Eye (tissue), 1 donor: ENCODE measurements around the gene PLXDC1.
A peak's percentile ranks its signal among the peaks of the same experiment; 100 is the strongest.
"Not testable (repeated sequence)": the region's sequence is repeated elsewhere in the genome, so short reads cannot be mapped to it uniquely, and the experiment has no call there.

Source experiments
- DNase-seq: peaks from one replicate; pipeline ENCODE4 v3.0.0-alpha.2; 2015

PLXDC1 gene

DNA sequence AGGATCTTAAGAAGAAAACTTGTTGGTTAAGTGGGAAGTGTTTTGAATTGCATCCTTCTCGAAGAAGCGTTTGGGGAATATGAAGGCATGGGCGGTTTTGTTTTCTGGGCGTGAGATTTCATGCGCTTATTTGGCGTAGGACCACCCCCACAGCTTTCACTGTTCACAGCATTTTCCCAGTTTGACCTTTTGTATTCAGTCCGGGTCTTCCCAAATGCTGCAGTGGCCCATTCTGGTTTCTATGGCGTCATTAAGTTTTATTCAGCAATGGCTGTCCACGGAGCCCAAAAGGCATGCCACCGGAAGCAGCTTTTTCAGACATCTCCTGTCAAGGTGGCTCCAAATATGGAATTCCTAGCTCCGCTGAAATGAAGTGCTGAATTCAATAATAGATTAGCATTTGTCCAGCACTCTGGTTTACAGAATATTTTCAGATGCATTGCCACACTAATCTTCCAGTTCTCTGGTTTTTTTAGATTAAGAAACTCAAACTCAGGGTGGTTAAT is 93.7 kb downstream of the PLXDC1 start:
- DNase-seq, result no peak

DNA sequence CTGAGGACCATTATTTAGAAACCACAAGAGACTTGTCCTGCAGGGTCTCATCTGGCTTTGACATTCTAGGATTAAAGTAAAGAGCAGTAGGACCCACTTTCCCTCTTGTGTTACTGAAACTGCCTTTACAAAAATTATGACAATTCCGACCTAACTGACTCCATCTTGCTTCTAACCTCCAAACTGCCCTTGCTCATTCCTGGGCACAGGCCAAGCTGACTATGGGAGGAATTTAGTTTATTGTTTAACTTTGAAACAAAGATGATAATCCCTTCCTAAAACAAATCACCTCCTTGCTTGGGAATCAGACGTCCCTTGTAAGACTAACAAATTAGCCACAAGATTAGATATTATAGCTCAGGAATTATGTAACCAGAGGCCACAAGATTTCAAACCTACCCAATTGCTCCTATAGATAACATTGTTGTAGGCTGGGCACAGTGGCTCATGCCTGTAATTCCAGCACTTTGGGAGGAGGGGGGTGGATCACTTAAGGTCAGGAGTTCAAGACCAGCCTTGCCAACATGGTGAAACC is 97.3 kb downstream of the PLXDC1 start:
- DNase-seq, result no peak

DNA sequence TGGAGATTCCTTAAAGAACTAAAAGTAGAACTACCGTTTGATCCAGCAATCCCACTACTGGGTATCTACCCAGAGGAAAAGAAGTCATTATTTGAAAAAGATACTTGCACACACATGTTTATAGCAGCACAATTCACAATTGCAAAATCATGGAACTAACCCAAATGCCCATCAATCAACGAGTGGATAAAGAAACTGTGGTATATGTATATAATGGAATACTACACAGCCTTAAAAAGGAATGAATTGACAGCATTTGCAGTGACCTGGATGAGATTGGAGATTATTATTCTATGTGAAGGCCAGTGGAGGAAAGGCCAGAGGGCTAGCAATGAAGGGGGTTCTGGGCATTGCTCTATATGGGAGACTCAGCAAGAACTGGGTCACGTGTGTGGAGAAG is 99.0 kb downstream of the PLXDC1 start:
- DNase-seq, result not testable (repeated sequence)

DNA sequence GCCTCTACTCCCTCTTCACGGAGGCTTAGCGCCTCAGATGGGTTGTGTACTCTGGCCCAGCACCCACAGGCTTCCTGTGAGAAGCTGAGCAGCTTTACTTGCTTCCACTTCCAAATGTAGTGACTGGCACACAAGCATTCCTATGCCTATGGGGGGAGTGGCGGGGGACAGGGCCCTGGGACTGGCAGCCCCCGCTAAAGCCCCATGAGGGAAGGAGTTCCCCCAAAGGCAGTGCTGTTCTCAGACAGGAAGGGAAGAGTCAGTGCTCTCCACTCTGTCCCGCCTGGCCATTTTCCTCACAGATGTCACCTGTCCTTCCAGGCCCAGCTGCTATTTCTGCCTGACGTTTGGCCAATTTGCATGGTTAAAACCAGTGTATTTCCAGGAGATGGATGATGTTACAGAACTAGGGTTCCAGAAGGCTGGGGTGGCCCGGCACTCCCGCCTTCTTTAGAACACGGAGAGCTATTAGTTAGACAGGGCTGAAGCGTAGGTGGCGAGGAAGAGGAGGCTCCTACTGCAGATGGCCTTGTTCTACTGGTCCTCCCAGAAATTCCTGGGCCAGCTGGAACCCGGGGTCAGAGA is 100.3 kb downstream of the PLXDC1 start:
- DNase-seq, result no peak

DNA sequence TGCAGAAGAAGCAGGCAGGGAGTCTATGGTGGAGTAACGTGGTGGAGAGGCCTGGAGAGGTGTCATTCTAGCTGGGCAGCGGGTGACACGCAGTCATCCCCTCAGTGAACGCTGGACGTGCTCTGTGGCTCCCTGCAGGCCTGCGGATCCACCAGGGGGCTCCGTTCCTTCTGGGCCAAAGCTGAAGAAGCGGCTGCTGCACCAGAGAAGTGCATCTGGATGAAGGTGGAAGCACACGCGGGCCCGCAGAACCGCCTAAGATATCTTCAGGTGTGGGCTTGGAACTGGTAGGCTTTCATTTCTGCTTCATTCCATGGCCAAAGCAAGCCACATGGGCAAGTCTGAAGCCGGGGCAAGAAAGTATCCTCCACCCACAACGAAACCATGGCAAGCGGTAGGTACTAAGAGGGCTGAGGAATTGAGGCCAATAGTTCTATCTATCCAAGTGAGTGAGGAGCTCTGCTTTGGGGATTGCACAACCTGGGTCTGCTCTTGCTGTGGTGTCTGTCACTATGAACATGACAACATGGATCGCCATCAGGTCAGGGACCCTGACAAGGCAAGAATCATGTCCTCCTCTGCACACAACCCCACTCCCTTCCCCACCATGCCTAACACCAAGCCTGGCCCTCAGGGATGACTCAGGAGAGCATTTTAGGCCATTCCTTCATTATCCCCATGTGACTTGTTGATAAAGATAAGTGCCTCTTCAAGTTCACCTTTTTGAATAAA is 105.3 kb downstream of the PLXDC1 start:
- no peak for DNase-seq

DNA sequence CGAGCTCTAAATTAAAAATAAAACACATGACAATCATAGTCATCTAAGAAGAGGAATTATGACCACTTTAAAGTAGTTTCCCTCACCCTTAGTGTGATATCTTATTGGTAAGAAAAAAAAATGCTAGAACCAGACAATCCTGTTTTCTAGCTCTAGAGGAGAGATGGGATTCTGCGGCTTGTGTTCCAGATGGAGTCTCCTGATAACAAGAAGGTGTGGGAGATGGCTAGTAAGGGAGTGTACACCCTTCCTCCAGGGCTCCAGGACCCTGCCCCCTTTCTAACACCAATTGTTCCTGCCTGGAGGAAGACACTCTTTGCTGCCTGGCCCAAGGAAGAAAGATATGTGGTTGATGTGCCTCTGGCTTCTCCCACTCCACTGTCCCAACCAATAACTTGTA is 115.4 kb downstream of the PLXDC1 start:
- DNase-seq, result no peak

DNA sequence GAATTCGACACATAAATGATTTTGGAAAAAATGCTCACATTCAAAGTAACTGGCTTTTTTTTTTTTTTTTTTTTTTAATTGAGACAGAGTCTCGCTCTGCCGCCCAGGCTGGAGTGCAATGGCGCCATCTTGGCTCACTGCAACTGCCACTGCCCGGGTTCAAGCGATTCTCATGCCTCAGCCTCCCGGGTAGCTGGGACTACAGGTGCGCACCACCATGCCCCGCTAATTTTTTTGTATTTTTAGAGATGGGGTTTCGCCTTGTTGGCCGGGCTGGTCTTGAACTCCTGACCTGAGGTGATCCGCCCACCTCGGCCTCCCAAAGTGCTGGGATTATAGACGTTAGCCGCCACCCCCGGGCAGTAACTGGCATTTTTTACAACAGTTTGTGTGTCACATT is 115.9 kb downstream of the PLXDC1 start:
- not testable (repeated sequence) for DNase-seq

DNA sequence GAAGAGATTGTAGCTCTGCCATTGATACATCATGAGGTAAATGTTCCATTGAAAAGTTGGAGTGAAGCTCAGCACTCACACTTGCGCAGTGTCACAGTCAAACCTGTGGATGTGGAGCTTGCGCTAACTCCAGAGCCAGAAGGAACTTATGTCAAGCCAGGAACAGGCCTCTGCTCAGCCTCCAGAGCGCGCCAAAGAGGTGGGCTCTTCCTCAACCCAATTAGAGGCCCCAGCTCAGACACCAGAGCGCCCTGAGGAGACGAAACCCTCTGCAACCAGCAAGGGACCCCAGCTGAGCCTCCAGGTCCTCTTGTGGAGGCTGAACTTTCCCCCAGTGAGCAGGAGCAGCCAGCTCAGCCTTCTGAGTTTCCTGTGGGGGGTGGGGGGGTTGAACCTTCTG is 122.7 kb downstream of the PLXDC1 start:
- DNase-seq, result no peak

DNA sequence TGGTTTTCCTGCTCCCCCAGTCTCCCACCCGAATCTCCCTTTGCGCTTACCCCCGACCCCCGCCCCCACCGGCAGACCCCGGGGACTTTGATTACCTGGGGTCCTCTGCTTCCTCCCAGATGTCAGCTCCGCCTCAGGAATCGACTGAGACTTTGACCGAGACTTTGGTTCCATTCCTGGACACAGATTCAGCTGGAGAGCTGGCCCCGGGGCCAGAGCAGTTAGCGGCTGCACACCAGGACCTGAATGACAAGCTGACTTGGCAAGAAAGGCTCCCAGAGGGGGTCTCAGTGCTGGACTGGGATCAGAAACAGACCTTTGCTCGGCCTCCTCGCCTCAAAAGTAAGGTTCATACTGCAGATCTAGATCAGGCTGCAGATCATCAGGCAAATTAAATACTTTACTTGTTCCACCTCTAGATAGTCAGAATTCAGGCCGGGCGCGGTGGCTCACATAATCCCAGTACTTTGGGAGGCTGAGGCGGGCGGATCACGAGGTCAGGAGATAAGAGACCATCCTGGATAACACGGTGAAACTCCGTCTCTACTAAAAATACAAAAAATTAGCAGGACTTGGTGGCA is 123.9 kb downstream of the PLXDC1 start:
- peak; percentile 33 for DNase-seq

DNA sequence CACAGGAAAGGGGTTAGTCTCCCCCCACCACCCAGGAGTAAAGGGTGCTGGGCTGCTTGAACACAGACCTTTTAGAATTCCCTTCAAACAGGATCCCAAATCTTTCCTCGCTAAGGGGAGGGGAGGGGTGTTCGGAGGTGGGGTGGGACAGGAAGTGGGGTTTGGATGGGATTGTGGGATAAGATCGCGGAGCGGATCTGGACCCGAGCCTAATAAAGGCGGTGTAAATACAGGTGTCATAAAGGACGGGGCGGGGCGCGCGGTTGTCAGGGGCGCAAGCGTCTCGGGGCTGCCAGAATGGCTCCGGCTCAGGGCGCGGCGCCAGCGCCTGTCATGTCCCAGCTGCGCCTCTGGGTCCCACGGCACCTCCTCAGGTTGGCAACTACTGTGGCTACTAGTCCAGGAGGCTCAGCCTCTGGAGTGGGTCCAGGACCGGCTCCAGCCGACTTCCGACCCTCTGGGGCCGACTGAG is 124.4 kb downstream of the PLXDC1 start:
- peak; percentile 50 for DNase-seq

DNA sequence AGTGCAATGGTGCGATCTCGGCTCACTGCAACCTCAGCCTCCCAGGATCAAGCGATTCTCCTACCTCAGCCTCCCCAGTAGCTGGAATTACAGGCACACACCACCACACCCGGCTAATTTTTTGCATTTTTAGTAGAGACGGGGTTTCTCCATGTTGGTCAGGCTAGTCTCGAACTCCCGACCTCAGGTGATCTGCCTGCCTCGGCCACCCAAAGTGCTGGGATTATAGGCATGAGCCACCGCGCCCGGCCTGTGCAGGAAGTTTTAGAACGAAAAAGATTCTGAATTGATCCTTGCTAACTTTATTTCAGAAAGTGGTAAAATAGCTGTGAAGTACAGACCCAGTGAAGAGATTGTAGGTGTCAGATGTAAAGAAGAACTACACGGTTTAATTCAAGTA is 125.1 kb downstream of the PLXDC1 start:
- not testable (repeated sequence) for DNase-seq

DNA sequence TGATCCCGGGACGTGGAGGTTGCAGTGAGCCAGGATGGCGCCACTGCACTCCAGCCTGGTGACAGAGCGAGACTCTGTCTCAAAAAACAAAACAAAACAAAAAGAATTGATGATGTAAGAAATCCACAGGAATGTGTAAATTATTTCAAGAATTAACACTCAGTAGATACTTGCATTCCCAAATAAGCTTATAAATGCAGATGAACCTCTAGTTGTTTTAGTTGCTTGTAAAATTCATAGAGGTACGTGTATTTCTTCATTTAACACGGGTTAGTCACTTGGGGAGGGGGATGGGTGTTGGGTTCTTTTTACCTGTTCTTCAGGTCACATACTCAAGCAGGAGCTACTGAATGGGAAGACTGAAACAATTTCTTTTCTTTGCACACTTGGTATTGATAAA is 128.5 kb downstream of the PLXDC1 start:
- DNase-seq, result no peak

DNA sequence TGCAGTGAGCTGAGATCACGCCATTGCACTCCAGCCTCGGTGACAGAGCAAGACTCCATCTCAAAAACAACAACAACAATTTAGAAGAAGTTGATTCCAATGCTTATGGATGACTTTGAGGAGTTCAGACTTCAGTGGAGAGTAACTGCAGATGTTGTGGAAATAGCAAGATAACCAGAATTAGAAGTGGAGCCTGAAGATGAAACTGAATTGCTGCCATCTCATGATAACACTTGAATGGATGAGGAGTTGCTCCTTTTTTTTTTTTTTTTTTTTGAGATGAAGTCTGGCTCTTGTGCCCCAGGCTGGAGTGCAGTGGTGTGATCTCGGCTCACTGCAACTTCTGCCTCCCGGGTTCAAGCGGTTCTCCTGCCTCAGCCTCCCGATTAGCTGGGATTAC is 131.4 kb downstream of the PLXDC1 start:
- DNase-seq, result not testable (repeated sequence)

DNA sequence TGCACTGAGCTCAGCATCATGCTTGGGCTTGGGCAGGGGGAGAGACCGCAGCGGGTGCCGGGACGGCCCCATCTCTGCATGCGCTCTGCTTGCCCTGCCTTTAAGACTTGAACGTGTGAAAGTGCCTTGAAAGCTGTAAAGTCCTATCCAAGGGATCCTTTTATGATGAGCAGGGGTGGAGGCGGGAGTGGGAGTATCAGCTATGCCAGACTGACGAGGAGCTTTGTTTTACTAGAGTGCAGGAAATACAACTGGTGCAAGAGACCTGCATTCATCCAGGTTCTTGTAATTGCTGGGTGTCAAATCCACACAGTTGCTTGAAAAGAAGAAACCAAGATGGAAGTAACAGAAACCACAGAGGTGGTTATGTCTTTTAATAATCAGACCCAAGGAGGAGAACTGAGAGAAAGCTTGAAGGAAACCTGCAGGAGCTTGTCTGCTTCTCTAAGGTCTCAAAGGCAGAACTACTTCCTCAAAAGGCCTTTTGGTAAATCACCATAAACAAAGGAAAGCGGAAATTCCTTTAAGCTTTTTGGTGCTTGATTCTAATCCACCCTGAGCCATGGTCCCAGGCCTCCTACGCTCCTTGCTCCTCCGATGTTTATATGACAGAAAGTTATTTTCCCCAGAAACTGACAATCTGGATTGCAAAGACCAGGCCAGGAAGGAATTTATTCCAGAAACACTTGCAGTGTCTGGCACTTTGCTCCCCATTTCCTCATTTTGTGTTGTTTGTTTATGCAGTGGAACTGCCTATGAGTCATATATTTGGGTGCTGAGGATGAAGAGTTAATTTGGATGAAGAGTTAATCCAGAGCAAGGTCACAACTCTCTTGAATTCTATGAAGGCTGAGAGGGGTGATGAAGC is 132.9 kb downstream of the PLXDC1 start:
- no peak for DNase-seq

DNA sequence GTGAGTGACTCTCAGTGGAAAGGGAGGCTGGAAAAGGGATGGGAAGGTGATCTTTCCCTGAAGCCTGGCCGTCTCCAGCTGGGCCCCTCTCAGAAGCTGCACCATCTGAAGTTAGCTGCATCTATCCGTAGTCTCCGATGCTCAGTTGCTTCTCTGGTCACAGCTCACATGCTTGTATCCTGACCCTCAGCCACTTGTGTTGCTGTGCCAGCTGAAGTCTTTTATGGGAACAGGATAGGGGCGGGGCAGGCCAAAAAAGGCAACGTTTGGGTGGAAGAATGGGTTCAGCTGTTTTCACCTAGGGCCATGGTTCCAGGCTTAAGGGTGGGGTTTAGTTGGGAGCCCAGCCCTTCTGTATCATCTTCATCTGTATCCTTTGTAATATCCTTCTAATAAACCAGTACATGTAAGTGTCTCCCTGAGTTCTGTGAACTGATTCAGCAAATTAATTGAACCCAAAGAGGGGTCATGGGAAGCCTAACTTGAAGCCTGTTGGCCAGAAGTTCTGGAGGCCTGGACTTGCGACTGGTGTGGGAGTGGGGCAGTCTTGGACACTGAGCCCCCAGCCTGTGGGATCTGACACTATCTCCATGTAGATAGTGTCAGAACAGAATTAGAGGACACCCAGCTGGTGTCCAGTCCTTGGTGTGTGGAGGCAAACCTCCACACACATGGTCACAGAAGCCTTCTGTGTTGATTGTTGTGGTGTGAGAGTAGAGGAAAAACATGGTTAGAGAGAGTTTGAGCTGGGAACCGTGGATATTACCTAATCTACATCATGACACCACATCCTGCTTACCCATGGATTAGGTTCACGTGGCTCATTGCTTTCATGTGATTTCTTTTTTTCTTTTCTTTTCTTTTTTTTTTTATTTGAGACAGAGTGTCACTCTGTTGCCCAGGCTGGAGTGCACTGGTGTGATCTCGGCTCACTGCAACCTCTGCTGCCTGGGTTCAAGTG is 135.0 kb downstream of the PLXDC1 start:
- DNase-seq, result no peak

DNA sequence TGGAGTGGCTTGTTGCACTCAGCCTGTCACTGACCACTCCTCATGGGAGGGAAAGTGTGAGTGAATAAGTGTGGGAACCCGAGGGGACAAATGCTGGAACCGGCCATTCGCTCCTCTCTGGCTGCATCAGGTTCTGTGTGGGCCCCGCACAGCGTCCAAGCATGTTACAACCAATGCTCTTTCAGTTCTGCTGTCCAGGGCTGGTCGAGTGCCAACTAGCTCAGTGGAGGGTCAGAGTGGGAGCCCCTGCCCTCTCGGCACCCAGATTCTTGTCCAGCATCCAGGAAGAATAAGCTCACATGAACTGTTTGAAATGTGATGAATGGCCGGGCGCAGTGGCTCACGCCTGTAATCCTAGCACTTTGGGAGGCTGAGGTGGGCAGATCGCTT is 135.9 kb downstream of the PLXDC1 start:
- no peak for DNase-seq

DNA sequence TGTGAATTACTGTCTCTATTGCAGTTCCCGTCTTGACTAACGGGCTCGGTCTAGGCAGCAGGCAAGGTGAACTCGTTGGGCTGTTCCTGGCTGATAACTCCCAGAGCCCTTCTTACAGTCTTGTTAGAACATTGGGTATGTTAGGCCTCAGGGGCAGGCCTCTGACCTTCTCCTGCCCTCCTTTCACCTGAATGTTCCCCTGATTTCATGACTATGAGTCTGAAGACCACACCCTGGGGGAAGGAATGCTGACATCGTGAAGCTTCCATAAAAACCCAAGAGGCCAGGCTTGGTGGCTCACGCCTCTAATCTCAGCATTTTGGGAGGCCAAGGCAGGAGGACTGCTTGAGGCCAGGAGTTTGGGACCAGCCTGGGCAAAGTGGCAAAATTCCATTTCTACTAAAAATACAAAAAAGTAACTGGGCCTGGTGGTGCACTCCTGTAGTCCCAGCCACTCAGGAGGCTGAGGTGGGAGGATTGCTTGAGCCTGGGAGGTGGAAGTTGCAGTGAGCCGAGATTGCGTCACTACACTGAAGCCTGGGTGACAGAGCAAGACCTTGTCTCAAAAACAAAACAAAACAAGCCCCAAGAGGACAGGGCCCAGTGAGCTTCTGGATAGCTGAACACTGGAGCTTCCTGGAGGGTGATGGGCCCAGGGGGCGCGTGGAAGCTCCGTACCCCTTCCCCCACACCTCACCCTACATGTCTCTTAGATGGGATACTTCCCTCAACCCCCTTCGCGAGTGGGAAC is 136.5 kb downstream of the PLXDC1 start:
- no peak for DNase-seq

DNA sequence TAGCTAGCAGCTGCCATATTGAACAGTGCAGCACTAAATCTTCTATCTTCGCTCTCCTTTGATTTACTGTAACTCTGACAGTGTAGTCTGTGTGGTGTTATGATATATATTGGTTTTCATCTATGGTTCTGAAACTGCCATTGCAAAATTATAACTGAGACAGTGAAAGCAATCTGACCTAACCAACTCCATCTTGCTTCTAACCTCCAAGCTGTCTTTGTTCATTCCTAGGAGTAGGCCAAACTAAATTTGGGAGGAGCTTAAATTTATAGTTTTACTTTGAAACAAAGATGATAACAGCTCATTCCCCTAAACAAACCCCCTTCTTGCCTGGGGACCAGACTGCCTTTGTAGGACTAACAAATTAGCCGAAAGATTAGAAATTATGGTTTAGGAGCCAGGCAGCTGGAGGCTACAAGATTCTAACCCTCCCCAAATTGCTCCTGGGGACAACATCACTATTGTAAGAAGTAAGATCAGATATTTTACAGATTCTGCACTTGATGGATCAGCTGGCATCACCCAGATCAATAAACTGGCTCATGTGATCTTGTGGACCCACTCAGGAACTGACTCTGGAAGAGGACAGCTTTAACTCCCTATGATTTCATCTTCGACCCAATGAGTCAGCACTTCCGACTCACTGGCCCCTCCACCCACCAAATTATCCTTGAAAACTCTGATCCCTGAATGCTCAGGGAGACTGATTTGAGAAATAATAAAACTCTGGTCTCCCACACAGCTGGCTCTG is 137.2 kb downstream of the PLXDC1 start:
- peak; percentile 35 for DNase-seq
